ENCODE measurements around the gene MAGOH. TPM values are rescaled to one million over a fixed set of nuclear protein-coding genes. Genes with fewer than 3 reads are reported as not detected.

The MAGOH gene
- total RNA-seq, 2 experiments from 2014 or later = 59.1 to 65.2 TPM

GRCh38 chr1:53210954-53211353, 27.4 kb downstream of the MAGOH start:
- ChIA-PET POLR2A (no interaction called here), CTCF (no interaction called here)
- ATAC-seq (ENCODE audit: poor library complexity) (no peak), DNase-seq (no peak)
- no peak overlapping the region for H3K27ac Mint-ChIP-seq
- Histone ChIP-seq H3K36me3 (ENCODE audit: insufficient read depth, low read length) (peaks cover 83% of the 10 kb centered on the region), H3K4me3 (ENCODE audit: low read length) (no peak overlapping the region), H3K27ac (ENCODE audit: low read depth in 1 of 2, low read length in 2 of 2) (no peak overlapping the region), H3K9me3 (ENCODE audit: control insufficient read depth in 1 of 2, insufficient read depth in 1 of 2, low read length in 2 of 2) (peaks cover 6% of the 10 kb centered on the region in 2 experiments), H3K27me3 (ENCODE audit: control insufficient read depth in 1 of 2, insufficient read depth in 2 of 2, low read length in 2 of 2) (no peaks in the 10 kb centered on the region), H3K4me1 (ENCODE audit: insufficient read depth, low read length) (no peaks in the 10 kb centered on the region)
- H3K9me3 Mint-ChIP-seq = peaks cover 2% of the 10 kb centered on the region
- TF ChIP-seq CTCF (IDR thresholded peaks at IDR 0.05) = no peak
- intact Hi-C loops (cut with DNase I, micrococcal nuclease) = no loop called here
- H3K27me3 Mint-ChIP-seq = no peaks in the 10 kb centered on the region
- H3K36me3 Mint-ChIP-seq (ENCODE audit: low read depth) = peaks cover 81% of the 10 kb centered on the region
- peaks cover 5% of the 10 kb centered on the region for H3K4me1 Mint-ChIP-seq (ENCODE audit: low read depth)
- H3K4me3 Mint-ChIP-seq = no peak overlapping the region

GRCh38 chr1:53210352-53210751, 28.0 kb downstream of the MAGOH start:
- Histone ChIP-seq H3K36me3 (ENCODE audit: insufficient read depth, low read length) (peaks cover 82% of the 10 kb centered on the region), H3K27me3 (ENCODE audit: control insufficient read depth in 1 of 2, insufficient read depth in 2 of 2, low read length in 2 of 2) (no peaks in the 10 kb centered on the region), H3K4me1 (ENCODE audit: insufficient read depth, low read length) (no peaks in the 10 kb centered on the region), H3K4me3 (ENCODE audit: low read length) (no peak overlapping the region), H3K9me3 (ENCODE audit: control insufficient read depth in 1 of 2, insufficient read depth in 1 of 2, low read length in 2 of 2) (peaks cover 6 to 12% of the 10 kb centered on the region in 2 experiments), H3K27ac (ENCODE audit: low read depth in 1 of 2, low read length in 2 of 2) (no peak overlapping the region)
- H3K4me3 Mint-ChIP-seq = no peak overlapping the region
- ATAC-seq (ENCODE audit: poor library complexity) (no peak), DNase-seq (no peak)
- no peak overlapping the region for H3K27ac Mint-ChIP-seq
- H3K9me3 Mint-ChIP-seq = peaks cover 2% of the 10 kb centered on the region
- CTCF ChIA-PET = no interaction called here
- TF ChIP-seq CTCF (IDR thresholded peaks at IDR 0.05) = no peak
- POLR2A ChIA-PET = no interaction called here
- intact Hi-C loops (cut with DNase I, micrococcal nuclease) = no loop called here
- peaks cover 84% of the 10 kb centered on the region for H3K36me3 Mint-ChIP-seq (ENCODE audit: low read depth)
- peaks cover 5% of the 10 kb centered on the region for H3K4me1 Mint-ChIP-seq (ENCODE audit: low read depth)
- H3K27me3 Mint-ChIP-seq = no peaks in the 10 kb centered on the region

- H3K27ac ChIP-seq (ENCODE audit: low read depth in 1 of 2, low read length in 2 of 2) = no peak overlapping the region
- CTCF ChIA-PET = no interaction called here
- H3K27ac Mint-ChIP-seq = no peak overlapping the region
- DNase-seq (no peak), ATAC-seq (ENCODE audit: poor library complexity) (no peak)
- H3K4me3 ChIP-seq (ENCODE audit: low read length) = no peak overlapping the region
- H3K4me3 Mint-ChIP-seq = no peak overlapping the region
- no peaks in the 10 kb centered on the region for H3K27me3 ChIP-seq (ENCODE audit: control insufficient read depth in 1 of 2, insufficient read depth in 2 of 2, low read length in 2 of 2)
- intact Hi-C loops (cut with DNase I, micrococcal nuclease) = no loop called here
- no peaks in the 10 kb centered on the region for H3K27me3 Mint-ChIP-seq
- H3K4me1 Mint-ChIP-seq (ENCODE audit: low read depth) = peaks cover 19% of the 10 kb centered on the region
- H3K36me3 ChIP-seq (ENCODE audit: insufficient read depth, low read length) = peaks cover 87% of the 10 kb centered on the region
- POLR2A ChIA-PET = no interaction called here
- H3K9me3 ChIP-seq (ENCODE audit: control insufficient read depth in 1 of 2, insufficient read depth in 1 of 2, low read length in 2 of 2) = peaks cover 6 to 12% of the 10 kb centered on the region in 2 experiments
- TF ChIP-seq CTCF (IDR thresholded peaks at IDR 0.05) = no peak
- no peaks in the 10 kb centered on the region for H3K4me1 ChIP-seq (ENCODE audit: insufficient read depth, low read length)
- H3K9me3 Mint-ChIP-seq = peaks cover 6% of the 10 kb centered on the region
- H3K36me3 Mint-ChIP-seq (ENCODE audit: low read depth) = peaks cover 94% of the 10 kb centered on the region
Observed at GRCh38 chr1:53207726-53208125, 30.6 kb downstream of the MAGOH start.

Data from CD4-positive, alpha-beta T cell (primary cell).